PC-9 (cell line): ENCODE data around the gene MYO1H. TPM values are rescaled to one million over a fixed set of nuclear protein-coding genes. Genes with fewer than 3 reads are reported as not detected.

Experiments used
- BruUV-seq: library from RNA; stranded (reverse); fragments of 400-500 nt; replicated peaks from 2 replicates; lab custom pipeline; 2021; lab: Mats Ljungman, UMichigan
- CTCF ChIA-PET: fragments of 300-600 bp; sonication (Branson Sonifier 250); formaldehyde crosslinking; loops from one replicate; lab custom pipeline; 2022; ENCODE audit warnings: antibody characterized with exemption; lab: Charles Lee
- POLR2A ChIA-PET: fragments of 300-600 bp; sonication (Branson Sonifier 250); formaldehyde crosslinking; loops from one replicate; lab custom pipeline; 2022; ENCODE audit warnings: antibody characterized with exemption; ENCODE audit not compliant: unreplicated experiment; lab: Charles Lee
- DNase-seq, 2 experiments: peaks; one replicate each; pipeline versions ENCODE4 v3.0.0 to v3.0.0-alpha.2; 2015 to 2022; ENCODE audit warnings: mixed read lengths in 1 of 2
- H2AFZ ChIP-seq: fragments of 200-600 bp; sonication (generic); 2 replicates; pipeline ENCODE4 v1.8.1; 2017; ENCODE audit warnings: antibody characterized with exemption
- H3F3A ChIP-seq: fragments of 200-600 bp; sonication (generic); 2 replicates; pipeline ENCODE4 v1.8.1; 2017; ENCODE audit warnings: antibody characterized with exemption, mild to moderate bottlenecking, low read depth; ENCODE audit not compliant: insufficient read depth
- H3K27ac ChIP-seq: fragments of 200-600 bp; sonication (generic); 2 replicates; pipeline ENCODE4 v1.6.1; 2016; ENCODE audit warnings: mixed run types
- H3K27me3 ChIP-seq: fragments of 200-600 bp; sonication (generic); 2 replicates; pipeline ENCODE4 v1.6.1; 2016; ENCODE audit warnings: low read depth, mixed run types; ENCODE audit not compliant: insufficient read depth
- H3K36me3 ChIP-seq: fragments of 200-600 bp; sonication (generic); 2 replicates; pipeline ENCODE4 v1.6.1; 2016; ENCODE audit warnings: low read depth, mixed run types
- H3K4me1 ChIP-seq: fragments of 200-600 bp; sonication (generic); replicated peaks from 2 replicates; pipeline ENCODE4 v1.6.1; 2016; ENCODE audit warnings: mixed run types; ENCODE audit not compliant: insufficient read depth
- H3K4me2 ChIP-seq: fragments of 200-600 bp; sonication (generic); 2 replicates; pipeline ENCODE4 v1.6.1; 2017; ENCODE audit warnings: mixed run types
- H3K4me3 ChIP-seq: fragments of 200-600 bp; sonication (generic); 2 replicates; pipeline ENCODE4 v1.6.1; 2016; ENCODE audit warnings: mixed run types
- H3K79me2 ChIP-seq: fragments of 200-600 bp; sonication (generic); 2 replicates; pipeline ENCODE4 v1.6.1; 2017; ENCODE audit warnings: low read depth, mixed run types
- H3K9me2 ChIP-seq: fragments of 200-600 bp; sonication (generic); 2 replicates; pipeline ENCODE4 v1.8.1; 2017; ENCODE audit warnings: mild to moderate bottlenecking; ENCODE audit not compliant: insufficient read depth
- H3K9me3 ChIP-seq: fragments of 200-600 bp; sonication (generic); 2 replicates; pipeline ENCODE4 v1.8.1; 2016; ENCODE audit warnings: low read depth; ENCODE audit not compliant: insufficient read depth
- H4K20me1 ChIP-seq: fragments of 200-600 bp; sonication (generic); 2 replicates; pipeline ENCODE4 v1.8.1; 2017; ENCODE audit not compliant: insufficient read depth
- CTCF ChIP-seq: fragments of 200-600 bp; sonication (generic); conservative IDR thresholded peaks from 2 replicates; pipeline ENCODE4 v1.6.1; 2017; ENCODE audit warnings: mixed run types, antibody characterized with exemption, mild to moderate bottlenecking, moderate library complexity
- EZH2 ChIP-seq: fragments of 200-600 bp; sonication (generic); IDR thresholded peaks from 2 replicates; pipeline ENCODE4 v1.8.0; 2017; ENCODE audit warnings: antibody characterized with exemption, low read depth
- intact Hi-C: fragments of 100-400 bp; cut with micrococcal nuclease; formaldehyde crosslinking; loops from one replicate; pipeline ENCODE4 v1.10.0; 2022; ENCODE audit not compliant: unreplicated experiment
- total RNA-seq: library from RNA; stranded (reverse); gene quantifications from 2 replicates; pipeline ENCODE4 v1.2.3, GENCODE V29; 2021

MYO1H gene
- total RNA-seq, 1 experiment from 2014 or later: not detected

DNA sequence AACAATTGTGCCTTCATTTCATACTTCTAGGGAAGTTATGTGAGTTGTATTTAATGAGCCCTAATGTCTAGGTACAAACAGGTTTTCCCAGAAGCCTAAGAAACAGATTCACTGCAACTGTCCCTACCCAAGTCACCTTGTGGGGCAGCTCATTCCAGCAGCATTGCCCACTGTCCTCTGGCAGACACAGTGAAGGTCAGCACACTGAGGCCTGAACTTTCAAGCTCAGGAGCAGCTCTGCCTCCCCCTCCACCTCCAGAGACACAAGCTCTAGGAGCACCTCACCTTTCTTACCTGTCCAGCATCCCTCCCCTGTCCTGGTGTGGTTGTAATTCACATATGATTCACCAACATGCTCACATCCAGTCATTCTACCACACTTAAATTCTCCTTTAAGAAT is 145.4 kb downstream of the MYO1H start:
- Histone ChIP-seq H3K4me3 (no peak overlapping the region), H3F3A (no peaks in the 10 kb centered on the region), H3K36me3 (no peaks in the 10 kb centered on the region; the same call in none of the 2 replicates), H4K20me1 (no peaks in the 10 kb centered on the region), H3K27ac (no peak overlapping the region), H3K9me2 (no peaks in the 10 kb centered on the region), H3K79me2 (no peaks in the 10 kb centered on the region), H3K9me3 (no peaks in the 10 kb centered on the region), H3K4me1 (no peaks in the 10 kb centered on the region), H3K27me3 (no peaks in the 10 kb centered on the region), H2AFZ (no peak overlapping the region), H3K4me2 (no peak overlapping the region)
- TF ChIP-seq CTCF (no peak), EZH2 (no peak)
- POLR2A ChIA-PET: no interaction called here
- intact Hi-C loops: no loop called here
- DNase-seq: no peak
- no TSS peak for BruUV-seq
- CTCF ChIA-PET: no interaction called here

DNA sequence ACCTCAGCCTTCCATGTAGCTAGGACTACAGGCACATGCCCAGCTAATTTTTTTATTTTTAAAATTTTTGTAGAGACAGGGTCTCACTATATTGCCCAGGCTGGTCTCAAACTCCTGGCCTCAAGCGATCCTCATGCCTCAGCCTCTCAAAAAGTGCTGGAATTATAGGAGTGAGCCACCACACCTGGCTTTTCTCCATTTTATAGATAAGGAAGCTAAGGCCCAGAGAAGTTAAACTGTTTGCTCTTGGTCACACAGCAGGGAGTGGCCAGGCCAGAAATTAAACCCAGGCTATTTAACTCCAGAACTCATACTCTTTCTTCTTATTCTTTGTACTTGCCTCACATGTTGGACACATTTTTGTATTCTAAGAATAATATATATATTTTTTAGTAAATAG is 146.2 kb downstream of the MYO1H start:
- ChIA-PET POLR2A (interaction anchor here (0.6 to 0.7 kb wide), 2 partner anchors 66 to 1251 kb away, joined by 3 to 4 read pairs; no protein-coding TSS in a partner anchor), CTCF (no interaction called here)
- BruUV-seq: no TSS peak

DNA sequence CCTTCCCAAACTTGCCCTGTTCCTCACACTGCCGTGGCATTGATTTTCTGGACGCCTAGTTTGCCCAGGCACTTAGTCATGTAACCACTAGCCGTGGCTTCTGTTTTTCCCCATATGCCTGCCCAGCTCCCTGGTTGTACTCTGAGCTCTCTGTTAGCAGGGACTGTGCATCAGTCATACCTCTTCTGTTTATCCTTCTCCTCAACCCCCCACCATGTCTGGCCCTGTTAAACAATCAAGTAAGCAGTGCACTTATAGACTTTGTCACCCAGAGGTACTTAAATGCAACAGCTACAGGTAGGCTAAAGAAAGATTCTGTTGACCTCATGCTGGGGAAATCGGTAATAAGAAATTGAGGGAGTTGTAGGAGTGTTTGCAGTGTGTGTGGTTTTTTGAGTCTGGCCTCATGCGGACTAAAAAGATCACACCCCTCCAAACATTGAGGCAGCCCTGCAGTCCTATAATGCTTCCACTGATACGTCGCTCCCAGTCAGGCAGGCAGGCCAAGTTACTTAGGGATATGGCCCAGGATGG is 146.7 kb downstream of the MYO1H start:
- CTCF ChIA-PET: no interaction called here
- Histone ChIP-seq H3K36me3 (no peaks in the 10 kb centered on the region; the same call in 1 of the 2 replicates), H3K4me2 (no peak overlapping the region), H2AFZ (no peak overlapping the region), H3K27ac (no peak overlapping the region), H3K79me2 (no peaks in the 10 kb centered on the region), H3K4me3 (no peak overlapping the region), H4K20me1 (no peaks in the 10 kb centered on the region), H3K9me2 (no peaks in the 10 kb centered on the region), H3K4me1 (no peaks in the 10 kb centered on the region), H3K9me3 (no peaks in the 10 kb centered on the region), H3K27me3 (no peaks in the 10 kb centered on the region), H3F3A (no peaks in the 10 kb centered on the region)
- BruUV-seq: no TSS peak
- POLR2A ChIA-PET: interaction anchor here (0.6 to 0.7 kb wide), 2 partner anchors 32 to 1251 kb away, joined by 4 to 7 read pairs; no protein-coding TSS in a partner anchor
- DNase-seq: no peak
- TF ChIP-seq CTCF (no peak), EZH2 (no peak)
- intact Hi-C loops: no loop called here

More for the DNA sequence above, 146.2 kb downstream of the MYO1H start:
- Histone ChIP-seq H3K9me2 (no peaks in the 10 kb centered on the region), H3K79me2 (no peaks in the 10 kb centered on the region), H3K4me1 (no peaks in the 10 kb centered on the region), H3K27ac (no peak overlapping the region), H4K20me1 (no peaks in the 10 kb centered on the region), H3K27me3 (no peaks in the 10 kb centered on the region), H3F3A (no peaks in the 10 kb centered on the region), H3K36me3 (no peaks in the 10 kb centered on the region; the same call in none of the 2 replicates), H3K4me3 (no peak overlapping the region), H3K4me2 (no peak overlapping the region), H3K9me3 (no peaks in the 10 kb centered on the region), H2AFZ (no peak overlapping the region)
- intact Hi-C loops: no loop called here
- DNase-seq: no peak
- TF ChIP-seq EZH2 (no peak), CTCF (no peak)
